OCI-LY7 (cell line): ENCODE data around the gene BMAL2. TPM values are rescaled to one million over a fixed set of nuclear protein-coding genes. Genes with fewer than 3 reads are reported as not detected.

Experiments used
- BruUV-seq: library from RNA; stranded (reverse); fragments of 400-500 nt; replicated peaks from 2 replicates; lab custom pipeline; 2021; lab: Mats Ljungman, UMichigan
- CTCF ChIA-PET: fragments of 300-600 bp; sonication (Branson Sonifier 250); formaldehyde crosslinking; loops from one replicate; lab custom pipeline; 2022; ENCODE audit warnings: antibody characterized with exemption; ENCODE audit not compliant: unreplicated experiment; lab: Charles Lee
- POLR2A ChIA-PET: fragments of 300-600 bp; sonication (Branson Sonifier 250); formaldehyde crosslinking; loops from one replicate; lab custom pipeline; 2022; ENCODE audit warnings: antibody characterized with exemption; lab: Charles Lee
- DNase-seq: peaks from one replicate; pipeline ENCODE4 v3.0.0-alpha.2; 2015; ENCODE audit warnings: low spot score
- H2AFZ ChIP-seq: fragments of 200-600 bp; sonication (generic), shearing (Covaris generic); 2 replicates; pipeline ENCODE4 v1.6.1; 2014; ENCODE audit warnings: mild to moderate bottlenecking, antibody characterized with exemption, low read length, moderate library complexity
- H3K27ac ChIP-seq: fragments of 200-600 bp; sonication (generic); 2 replicates; pipeline ENCODE4 v1.5.1; 2014; ENCODE audit warnings: mixed run types, low read depth, mild to moderate bottlenecking, moderate library complexity, low read length, inconsistent platforms; ENCODE audit not compliant: poor library complexity, severe bottlenecking
- H3K36me3 ChIP-seq: fragments of 200-600 bp; sonication (generic); 2 replicates; pipeline ENCODE4 v1.6.1; 2014; ENCODE audit warnings: mild to moderate bottlenecking, antibody characterized with exemption, low read length, moderate library complexity, mixed read lengths; ENCODE audit not compliant: insufficient read depth
- H3K4me1 ChIP-seq: fragments of 200-600 bp; sonication (generic); 2 replicates; pipeline ENCODE4 v1.5.1; 2014; ENCODE audit warnings: mild to moderate bottlenecking, low read length; ENCODE audit not compliant: insufficient read depth, poor library complexity, severe bottlenecking
- H3K4me2 ChIP-seq: fragments of 200-600 bp; sonication (generic); 2 replicates; pipeline ENCODE4 v1.6.1; 2014; ENCODE audit warnings: mild to moderate bottlenecking, low read length
- H3K4me3 ChIP-seq: fragments of 200-600 bp; sonication (generic); 2 replicates; pipeline ENCODE4 v1.5.1; 2014; ENCODE audit warnings: mild to moderate bottlenecking, low read depth, low read length; ENCODE audit not compliant: poor library complexity, severe bottlenecking
- H3K79me2 ChIP-seq: fragments of 200-600 bp; sonication (generic); 2 replicates; pipeline ENCODE4 v1.6.1; 2016; ENCODE audit warnings: low read depth, mild to moderate bottlenecking, low read length, moderate library complexity, mixed read lengths; ENCODE audit not compliant: insufficient read depth
- H3K9me2 ChIP-seq: fragments of 200-600 bp; sonication (generic); 2 replicates; pipeline ENCODE4 v1.6.1; 2016; ENCODE audit warnings: mild to moderate bottlenecking, low read length, mixed read lengths; ENCODE audit not compliant: insufficient read depth
- H3K9me3 ChIP-seq: fragments of 200-600 bp; sonication (generic); 2 replicates; pipeline ENCODE4 v1.6.1; 2014; ENCODE audit warnings: mild to moderate bottlenecking, mixed run types, low read length, mixed read lengths
- H4K20me1 ChIP-seq: fragments of 200-600 bp; sonication (generic); 2 replicates; pipeline ENCODE4 v1.6.1; 2014; ENCODE audit warnings: mild to moderate bottlenecking, antibody characterized with exemption, low read length, moderate library complexity, mixed read lengths; ENCODE audit not compliant: insufficient read depth
- EZH2phosphoT487 ChIP-seq: fragments of 200-600 bp; sonication (generic); IDR thresholded peaks from 2 replicates; pipeline ENCODE4 v1.6.1; 2018; ENCODE audit warnings: low read depth, borderline replicate concordance, mild to moderate bottlenecking, mixed run types, antibody characterized with exemption, low read length, moderate library complexity, mixed read lengths
- intact Hi-C: fragments of 100-400 bp; cut with micrococcal nuclease; formaldehyde crosslinking; loops from one replicate; pipeline ENCODE4 v1.10.0; 2022; ENCODE audit not compliant: unreplicated experiment
- total RNA-seq, 2 experiments: library from RNA; depleted of rRNA in 1 of 2; stranded (reverse); fragments of >200 nt in 1 of 2; shearing (Covaris generic) in 1 of 2; gene quantifications; 2 replicates each; pipeline ENCODE4 v1.2.3, GENCODE V29; 2014 to 2022
- TF ChIP-seq, protein P1 (sequence below): fragments of 200-600 bp; sonication (generic); conservative IDR thresholded peaks from 2 replicates; pipeline ENCODE4 v1.5.1; 2014; ENCODE audit warnings: mild to moderate bottlenecking, antibody characterized with exemption, low read length, moderate library complexity, mixed read lengths

The BMAL2 gene
- total RNA-seq, 2 experiments from 2014 or later: 0.06 TPM; not detected in 1

DNA sequence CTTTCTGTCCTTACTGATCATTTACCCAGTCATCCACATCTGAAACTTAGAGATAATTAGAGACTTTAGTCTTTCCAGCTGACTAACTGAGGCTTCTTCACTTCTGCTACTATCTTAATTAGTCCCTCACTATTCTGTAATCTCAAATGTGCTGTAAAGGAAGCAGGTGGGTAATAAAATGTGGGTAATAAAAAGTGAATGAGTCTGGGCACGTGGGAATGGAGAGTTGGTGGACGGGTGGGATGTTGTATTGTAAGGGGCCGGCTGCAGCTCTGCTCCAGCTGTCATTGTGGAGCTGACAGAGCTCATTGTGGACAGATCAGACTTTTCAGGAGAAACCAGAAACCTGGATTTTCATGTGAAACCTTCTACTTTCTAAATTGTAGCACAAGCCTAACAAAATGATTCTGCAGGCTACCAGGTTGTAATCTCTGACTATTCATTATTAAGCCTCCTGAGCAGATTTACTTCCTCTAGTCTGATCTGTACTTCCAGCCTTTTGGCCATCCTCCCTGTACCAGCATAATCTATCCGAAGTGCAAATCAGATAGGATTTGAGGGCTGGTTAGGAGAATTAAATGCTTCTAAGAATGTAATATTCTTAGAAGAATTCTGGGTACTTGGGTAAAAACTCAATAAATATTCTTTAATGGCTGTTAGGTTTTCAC, 42.0 kb upstream of the BMAL2 start:
- Histone ChIP-seq H3K9me3 (no peaks in the 10 kb centered on the region), H3K4me1 (no peaks in the 10 kb centered on the region), H3K4me2 (no peak overlapping the region), H2AFZ (no peak overlapping the region), H3K27ac (no peak overlapping the region), H3K4me3 (no peak overlapping the region), H3K79me2 (no peaks in the 10 kb centered on the region), H4K20me1 (no peaks in the 10 kb centered on the region; the same call in 1 of the 2 replicates), H3K36me3 (no peaks in the 10 kb centered on the region), H3K9me2 (no peaks in the 10 kb centered on the region)
- intact Hi-C loops: no loop called here
- DNase-seq: no peak
- TF ChIP-seq EZH2phosphoT487: no peak
- TF ChIP-seq, protein P1, sequence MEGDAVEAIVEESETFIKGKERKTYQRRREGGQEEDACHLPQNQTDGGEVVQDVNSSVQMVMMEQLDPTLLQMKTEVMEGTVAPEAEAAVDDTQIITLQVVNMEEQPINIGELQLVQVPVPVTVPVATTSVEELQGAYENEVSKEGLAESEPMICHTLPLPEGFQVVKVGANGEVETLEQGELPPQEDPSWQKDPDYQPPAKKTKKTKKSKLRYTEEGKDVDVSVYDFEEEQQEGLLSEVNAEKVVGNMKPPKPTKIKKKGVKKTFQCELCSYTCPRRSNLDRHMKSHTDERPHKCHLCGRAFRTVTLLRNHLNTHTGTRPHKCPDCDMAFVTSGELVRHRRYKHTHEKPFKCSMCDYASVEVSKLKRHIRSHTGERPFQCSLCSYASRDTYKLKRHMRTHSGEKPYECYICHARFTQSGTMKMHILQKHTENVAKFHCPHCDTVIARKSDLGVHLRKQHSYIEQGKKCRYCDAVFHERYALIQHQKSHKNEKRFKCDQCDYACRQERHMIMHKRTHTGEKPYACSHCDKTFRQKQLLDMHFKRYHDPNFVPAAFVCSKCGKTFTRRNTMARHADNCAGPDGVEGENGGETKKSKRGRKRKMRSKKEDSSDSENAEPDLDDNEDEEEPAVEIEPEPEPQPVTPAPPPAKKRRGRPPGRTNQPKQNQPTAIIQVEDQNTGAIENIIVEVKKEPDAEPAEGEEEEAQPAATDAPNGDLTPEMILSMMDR: no peak
- POLR2A ChIA-PET: interaction anchor here (0.6 to 1.1 kb wide), 4 partner anchors 11 to 412 kb away, joined by 3 to 4 read pairs (median 3); no protein-coding TSS in a partner anchor
- CTCF ChIA-PET: no interaction called here
- BruUV-seq: no TSS peak

DNA sequence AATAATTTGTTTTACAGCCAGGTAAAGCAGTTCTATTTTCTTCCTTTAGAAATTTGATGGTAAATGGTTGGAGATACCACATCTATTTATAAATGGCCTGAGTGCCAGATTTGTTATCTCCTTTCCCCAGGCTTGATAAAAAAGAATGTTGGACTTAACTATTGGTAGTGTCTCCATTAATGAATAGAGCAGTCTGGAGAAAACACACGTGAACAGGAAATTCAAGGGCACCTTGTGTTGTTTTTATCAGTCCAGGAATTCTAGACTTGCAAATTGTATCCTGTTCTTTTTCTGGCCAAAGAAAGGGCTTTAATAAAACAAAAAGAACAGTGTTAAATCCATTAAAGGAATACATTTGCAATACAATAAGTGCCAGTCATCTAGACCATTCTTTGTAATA, 40.8 kb upstream of the BMAL2 start:
- intact Hi-C loops: no loop called here
- CTCF ChIA-PET: no interaction called here
- Histone ChIP-seq H3K27ac (no peak overlapping the region), H3K36me3 (no peaks in the 10 kb centered on the region), H3K4me1 (no peaks in the 10 kb centered on the region), H3K4me3 (no peak overlapping the region), H3K9me2 (no peaks in the 10 kb centered on the region), H4K20me1 (no peaks in the 10 kb centered on the region; the same call in 1 of the 2 replicates), H3K79me2 (no peaks in the 10 kb centered on the region), H3K9me3 (no peaks in the 10 kb centered on the region), H3K4me2 (no peak overlapping the region), H2AFZ (no peak overlapping the region)
- POLR2A ChIA-PET: interaction anchor here (0.6 to 0.7 kb wide), 3 partner anchors 13 to 510 kb away, joined by 3 to 4 read pairs (median 3); no protein-coding TSS in a partner anchor
- DNase-seq: no peak
- BruUV-seq: no TSS peak
- TF ChIP-seq, protein P1: no peak
- no peak for TF ChIP-seq EZH2phosphoT487

DNA sequence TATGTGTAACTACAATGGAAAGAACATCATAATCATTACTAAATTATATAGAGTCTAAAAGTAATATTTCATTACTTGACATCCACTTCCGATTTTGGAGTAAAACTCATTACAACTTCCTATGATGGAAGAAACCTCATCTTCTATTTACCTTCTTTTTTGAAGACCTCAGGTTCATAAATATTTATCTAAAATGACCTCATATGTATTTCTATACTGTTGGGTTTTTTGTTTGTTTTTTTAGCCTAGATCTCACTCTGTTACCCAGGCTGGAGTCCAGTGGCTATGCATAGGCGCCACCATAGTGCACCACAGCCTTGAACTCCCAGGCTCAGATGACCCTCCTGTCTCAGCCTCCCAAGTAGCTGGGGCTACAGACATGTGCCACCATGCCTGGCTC, 39.9 kb upstream of the BMAL2 start:
- H3K79me2 ChIP-seq: no peaks in the 10 kb centered on the region
- no peak overlapping the region for H2AFZ ChIP-seq
- no peaks in the 10 kb centered on the region for H3K4me1 ChIP-seq
- POLR2A ChIA-PET: interaction anchor here (0.7 kb wide), 2 partner anchors 13 to 15 kb away, joined by 3 to 4 read pairs; no protein-coding TSS in a partner anchor
- no peak overlapping the region for H3K4me2 ChIP-seq
- TF ChIP-seq, protein P1: no peak
- no peak for TF ChIP-seq EZH2phosphoT487
- BruUV-seq: no TSS peak
- intact Hi-C loops: no loop called here
- no peaks in the 10 kb centered on the region for H3K9me3 ChIP-seq
- H3K36me3 ChIP-seq: no peaks in the 10 kb centered on the region
- H4K20me1 ChIP-seq: no peaks in the 10 kb centered on the region; the same call in 1 of the 2 replicates
- H3K4me3 ChIP-seq: no peak overlapping the region
- DNase-seq: no peak
- H3K27ac ChIP-seq: no peak overlapping the region
- no peaks in the 10 kb centered on the region for H3K9me2 ChIP-seq
- CTCF ChIA-PET: no interaction called here
